Stimulated activated CD8-positive, alpha-beta memory T cell treated with anti-CD3 and anti-CD28 coated beads, Interleukin-15, amount 100 ng/mL, for 1 hour (primary cell): ENCODE measurements around the gene SPCS2.
A peak's percentile ranks its signal among the peaks of the same experiment; 100 is the strongest.
"Not testable (repeated sequence)": the region's sequence is repeated elsewhere in the genome, so short reads cannot be mapped to it uniquely, and the experiment has no call there.

Source experiments
- DNase-seq: peaks from one replicate; pipeline ENCODE4 v3.0.0-alpha.2; 2020; ENCODE audit warnings: low read depth

Gene SPCS2

DNA sequence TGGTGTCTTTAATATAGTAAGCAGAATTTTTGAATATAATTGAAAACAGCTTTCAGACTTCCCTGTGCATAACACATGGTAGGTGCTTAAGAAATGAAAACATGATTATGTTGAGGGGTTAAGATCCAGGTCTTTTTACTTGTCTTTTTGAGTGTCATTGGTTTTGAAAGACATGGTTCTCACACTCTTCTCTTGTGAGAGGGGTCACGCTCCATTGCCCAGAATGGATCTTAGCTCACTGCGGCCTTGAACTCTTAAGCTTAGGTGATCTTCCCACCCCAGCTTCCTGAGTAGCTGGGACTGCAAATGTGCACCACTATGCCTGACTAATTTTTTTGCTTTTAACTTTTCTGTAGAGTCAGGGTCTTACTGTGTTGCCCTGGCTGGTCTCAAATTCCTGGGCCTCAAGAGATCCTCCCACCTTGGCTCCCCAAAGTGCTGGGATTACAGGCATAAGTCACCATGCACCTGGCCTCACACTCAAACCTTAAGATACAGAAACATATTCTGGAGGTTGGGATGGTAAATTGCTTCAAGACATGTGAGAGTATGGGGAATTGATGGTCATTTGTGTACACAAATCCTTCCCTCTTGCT, 1.4 kb downstream of the SPCS2 start:
- DNase-seq: no peak

DNA sequence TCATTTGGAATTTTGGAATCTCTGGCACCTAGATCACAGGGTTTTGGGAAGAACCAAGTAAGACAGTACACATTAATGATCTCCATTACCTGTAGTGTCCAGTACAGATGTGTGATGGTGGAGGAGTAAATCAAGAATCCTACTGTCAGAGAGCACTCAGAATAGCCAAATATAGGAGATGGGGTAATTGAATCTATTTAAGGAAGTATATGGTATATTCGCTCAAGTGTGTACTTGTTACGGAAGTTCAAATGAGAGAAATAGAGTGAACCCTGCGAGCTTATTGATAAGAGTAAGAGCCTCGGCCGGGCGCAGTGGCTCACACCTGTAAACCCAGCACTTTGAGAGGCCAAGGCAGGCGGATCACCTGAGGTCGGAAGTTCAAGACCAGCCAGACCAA, 2.2 kb downstream of the SPCS2 start:
- DNase-seq: no peak

DNA sequence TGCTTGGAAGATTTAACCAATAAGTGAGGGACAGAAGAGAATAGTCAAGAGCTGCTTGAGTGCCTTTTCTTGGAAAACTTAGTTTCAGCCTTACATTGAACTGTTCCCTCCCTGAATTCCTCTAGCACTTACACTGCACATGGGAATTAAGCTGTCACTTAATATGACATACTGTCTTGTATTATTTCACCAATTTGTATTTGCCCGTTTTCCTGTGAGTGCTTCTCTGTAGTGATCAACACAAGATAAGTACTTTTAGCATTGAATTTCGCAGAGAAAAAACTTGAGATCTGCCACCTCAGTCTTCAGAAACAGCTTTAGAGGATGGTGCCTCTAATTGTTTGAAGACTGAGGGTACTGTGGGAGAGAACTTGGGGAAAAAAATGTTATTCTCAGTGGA, 3.7 kb downstream of the SPCS2 start:
- no peak for DNase-seq

DNA sequence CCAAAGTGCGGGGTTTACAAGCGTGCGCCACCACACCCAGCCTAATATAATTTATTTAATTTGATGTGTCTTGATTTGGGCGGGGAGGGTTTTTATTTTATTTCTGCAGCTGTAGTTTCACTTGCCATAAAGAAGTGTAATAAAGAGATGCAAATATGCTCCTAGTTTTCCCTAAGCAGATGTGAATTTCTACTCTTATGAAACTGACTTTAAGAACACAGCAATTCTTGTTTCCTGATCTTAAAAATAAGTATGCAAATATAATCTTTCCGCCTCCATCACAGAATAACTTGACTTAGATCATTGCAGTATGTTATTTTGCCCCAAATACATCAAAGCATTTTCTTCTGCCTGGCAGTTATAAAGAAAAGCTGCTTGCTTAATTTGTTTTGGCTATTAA, 4.4 kb downstream of the SPCS2 start:
- no peak for DNase-seq

DNA sequence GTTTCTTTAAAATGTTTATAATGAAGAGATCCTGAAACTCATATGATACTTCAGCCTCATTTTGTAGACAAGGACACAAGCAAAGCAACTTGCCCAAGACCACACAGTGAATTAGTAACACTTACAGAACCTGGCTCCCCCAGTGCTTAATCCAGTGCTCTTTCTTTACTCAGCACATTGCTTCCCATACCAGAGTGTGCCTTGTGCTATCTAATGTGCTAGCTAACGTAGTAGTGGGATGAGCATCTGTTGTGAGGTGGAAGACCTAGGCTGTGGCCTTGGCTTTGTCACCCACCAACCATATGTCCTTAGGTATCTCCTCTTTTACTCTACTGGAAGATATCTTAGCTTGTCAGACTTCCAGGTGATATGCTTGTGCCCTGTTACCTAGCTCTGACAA, 5.1 kb downstream of the SPCS2 start:
- DNase-seq: no peak

DNA sequence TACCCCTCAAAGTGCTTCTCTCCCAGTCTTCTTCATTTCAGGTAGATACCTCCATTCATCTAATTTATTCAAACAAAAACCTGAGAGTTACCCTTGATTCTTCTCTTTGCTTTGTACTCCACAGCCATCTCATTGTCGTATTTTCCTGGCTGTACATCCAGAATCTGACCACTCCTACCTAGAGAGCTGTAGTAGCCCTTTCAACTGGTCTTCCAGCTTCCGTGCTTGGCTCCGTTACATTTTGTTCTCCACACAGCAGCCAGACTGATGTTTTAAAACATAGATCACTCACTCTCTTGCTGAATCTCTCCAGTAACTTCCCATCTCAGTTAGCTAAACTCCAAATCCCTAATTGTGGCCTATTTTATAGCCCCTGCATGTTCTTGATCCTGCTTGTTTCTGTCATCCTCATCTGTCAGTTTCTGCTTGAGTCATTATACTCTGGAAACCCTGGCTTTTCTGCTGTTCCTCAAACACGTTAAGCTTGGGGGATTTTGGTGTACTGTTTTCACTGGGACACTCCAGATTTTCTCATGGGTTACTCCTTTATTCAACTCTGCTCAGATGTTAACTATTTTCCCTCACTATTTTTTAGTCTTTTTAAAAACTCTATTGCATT, 7.4 kb downstream of the SPCS2 start:
- no peak for DNase-seq

DNA sequence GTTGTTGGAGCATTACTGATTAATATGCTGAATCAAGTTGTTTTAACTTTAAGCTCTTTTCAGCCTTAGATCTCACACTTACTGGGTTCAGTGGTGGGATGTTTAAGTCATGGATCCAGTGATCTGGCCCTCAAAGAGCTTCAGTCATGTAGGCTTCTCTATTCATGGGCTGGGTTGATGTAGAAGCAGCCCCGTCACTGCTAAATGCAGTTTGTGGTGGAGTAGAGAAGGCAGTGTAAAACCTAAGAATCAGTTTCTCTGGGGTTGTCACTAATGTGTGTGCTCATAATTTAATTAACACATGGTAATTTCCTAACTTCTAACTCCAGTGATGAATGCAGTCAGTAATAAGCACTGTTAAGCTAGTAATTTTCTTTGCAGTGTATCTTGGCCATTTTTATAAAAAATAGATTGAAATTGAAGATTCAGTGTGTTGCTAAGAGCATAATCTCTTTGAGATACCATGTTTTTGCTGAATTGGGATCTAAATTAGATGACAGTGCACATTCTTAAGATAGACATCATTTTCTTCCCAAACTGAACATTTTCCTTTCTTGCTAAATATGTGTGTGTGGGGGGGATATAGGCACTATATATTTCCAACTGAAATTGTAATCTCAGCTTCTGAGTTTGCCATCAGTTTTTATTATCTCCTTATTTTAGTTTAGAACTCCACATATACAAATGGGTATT, 9.0 kb downstream of the SPCS2 start:
- DNase-seq: no peak

DNA sequence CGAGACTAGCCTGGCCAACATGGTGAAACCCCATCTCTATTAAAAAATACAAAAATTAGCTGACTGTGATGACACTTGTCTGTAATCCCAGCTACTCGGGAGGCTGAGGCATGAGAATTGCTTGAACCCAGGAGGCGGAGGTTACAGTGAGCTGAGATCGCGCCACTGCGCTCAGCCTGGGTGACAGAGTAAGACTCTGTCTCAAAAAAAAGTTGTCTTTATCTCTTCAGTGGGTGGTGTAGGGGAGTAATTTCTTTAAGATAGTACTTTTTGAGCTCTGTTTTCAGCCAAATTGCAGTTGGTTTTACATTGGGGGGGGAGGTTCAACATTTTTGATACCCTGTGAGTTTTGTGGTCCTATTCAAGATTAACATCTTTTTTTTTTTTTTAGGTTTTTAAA, 11.1 kb downstream of the SPCS2 start:
- not testable (repeated sequence) for DNase-seq

DNA sequence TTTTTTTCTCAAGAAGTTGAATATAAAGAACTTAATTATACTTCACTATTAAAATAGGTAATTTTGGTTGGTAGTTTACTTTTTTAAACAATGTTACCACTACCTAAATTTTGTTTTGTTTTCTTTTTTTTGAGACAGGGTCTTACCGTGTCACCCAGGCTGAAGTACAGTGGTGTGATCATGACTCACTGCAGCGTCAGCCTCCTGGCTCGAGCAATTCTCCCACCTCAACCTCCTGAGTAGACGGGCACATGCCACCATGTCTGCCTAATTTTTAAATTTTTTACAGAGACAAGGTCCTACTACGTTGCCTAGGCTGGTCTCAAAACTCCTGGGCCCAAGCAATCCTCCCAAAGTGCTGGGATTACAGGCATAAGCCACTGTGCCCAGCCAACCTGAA, 17.6 kb downstream of the SPCS2 start:
- DNase-seq: no peak

DNA sequence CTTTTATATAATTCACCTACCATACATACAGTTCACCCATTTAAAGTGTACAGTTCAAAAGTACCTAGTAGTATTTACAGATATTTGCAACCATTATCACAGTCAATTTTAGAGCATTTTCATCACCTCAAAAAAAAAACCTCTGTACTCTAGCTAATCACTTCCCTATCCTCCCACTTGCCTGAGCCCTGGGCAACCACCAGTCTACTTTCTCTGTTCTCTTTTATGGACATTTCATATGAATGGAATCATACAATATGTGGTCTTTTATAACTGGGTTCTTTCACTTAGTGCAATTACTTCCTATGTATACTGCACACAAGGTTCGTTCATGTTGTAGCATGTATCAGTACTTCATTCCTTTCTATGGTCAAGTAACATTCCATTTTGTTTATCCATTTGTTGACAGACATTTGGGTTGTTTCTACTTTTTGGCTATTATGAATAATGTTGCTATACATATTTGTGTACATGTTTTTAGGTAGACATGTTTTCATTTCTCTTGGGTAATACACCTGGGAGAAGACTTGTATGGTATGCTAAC, 21.9 kb downstream of the SPCS2 start:
- DNase-seq: no peak

DNA sequence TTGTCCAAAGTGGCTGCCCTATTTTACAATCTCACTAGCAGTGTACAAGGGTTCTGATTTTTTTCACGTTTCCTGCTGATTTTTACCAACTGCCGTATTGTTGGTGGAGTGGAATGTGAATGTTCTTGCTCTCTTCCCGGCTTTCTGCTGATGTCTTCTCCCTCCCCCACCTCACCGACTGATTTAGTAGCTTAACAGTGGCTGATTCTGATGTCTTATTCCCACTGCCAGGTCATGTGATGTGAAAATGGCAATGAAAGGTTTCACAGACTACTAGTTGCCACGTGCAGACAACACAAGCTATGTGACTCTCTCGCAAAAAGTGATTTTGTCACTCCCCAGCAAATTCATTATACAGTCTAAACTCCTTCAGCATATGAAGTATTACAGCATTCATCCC, 22.4 kb downstream of the SPCS2 start:
- no peak for DNase-seq

DNA sequence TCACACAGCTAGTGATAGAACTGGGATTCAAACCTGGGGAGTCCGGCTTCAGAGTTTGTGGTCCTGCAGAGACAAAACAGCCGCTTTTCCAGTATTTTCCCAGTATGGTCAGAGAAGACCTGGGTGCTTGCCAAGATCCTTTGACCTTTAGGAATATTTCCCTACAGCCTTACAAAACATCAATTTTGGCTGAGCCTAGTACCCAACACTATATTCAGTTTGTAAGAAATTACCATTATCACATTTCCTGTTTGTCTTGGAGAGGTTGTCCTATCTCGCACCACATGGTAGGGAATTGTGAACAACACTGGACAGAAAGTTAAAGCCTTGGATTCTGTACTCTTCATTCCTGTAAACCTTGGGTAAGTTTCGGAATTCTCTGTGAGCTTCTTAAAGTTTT, 29.0 kb downstream of the SPCS2 start:
- no peak for DNase-seq

DNA sequence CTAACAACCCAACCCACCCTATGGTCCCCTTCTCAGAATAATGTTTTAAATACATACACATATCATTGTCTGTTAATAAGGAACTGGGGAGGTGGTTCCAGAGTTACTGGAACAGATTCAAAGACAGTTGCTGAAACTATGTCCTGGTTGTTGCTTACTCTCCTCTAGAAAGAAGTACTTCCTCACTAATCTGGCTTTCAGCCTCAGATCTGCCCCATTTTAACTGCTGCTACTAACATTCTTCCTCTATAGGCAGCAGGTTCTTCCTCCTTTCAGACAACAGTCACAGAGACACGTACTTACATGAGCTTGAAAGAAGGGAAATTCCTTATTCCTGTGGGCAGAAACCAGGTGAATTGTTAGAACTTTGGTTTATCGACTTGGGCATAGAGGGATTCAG, 31.6 kb downstream of the SPCS2 start:
- no peak for DNase-seq

DNA sequence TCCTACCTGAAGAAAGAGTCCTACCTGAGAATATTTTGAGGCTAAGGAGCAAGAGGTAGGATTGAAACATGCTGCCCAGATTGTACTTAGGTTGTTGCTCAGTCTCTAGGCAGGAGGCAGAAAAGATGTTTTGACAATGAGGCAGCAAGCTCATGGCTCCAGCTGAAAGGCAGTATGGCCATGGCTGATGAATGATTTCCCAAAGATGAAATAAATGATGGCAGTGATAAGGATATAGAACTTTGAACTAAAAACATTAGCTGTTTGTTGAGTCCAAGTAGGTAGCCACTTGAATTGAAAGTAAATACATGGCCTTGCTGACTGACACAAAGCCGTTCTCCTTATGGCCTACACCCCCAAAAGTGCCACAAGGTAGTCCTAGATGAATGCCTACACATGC, 32.8 kb downstream of the SPCS2 start:
- DNase-seq: no peak

DNA sequence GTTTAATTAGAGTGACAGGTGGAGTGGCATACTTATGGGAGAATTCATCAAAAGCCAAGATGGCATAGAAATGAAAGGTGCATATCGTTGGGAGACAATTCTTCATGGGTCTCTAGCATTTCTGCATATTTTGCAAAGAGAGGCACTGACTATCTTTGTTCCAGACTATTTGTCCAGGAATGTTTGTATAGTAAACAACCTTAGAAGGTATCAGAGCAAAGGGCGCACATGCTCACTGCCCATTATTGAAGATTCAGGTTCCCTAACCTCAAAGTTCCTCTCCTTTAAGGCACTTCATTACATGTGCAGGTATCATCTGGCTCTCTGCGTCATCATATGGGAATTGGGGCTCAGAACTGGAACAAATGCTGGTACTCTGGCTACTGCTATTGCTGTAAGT, 35.0 kb downstream of the SPCS2 start:
- DNase-seq: no peak

DNA sequence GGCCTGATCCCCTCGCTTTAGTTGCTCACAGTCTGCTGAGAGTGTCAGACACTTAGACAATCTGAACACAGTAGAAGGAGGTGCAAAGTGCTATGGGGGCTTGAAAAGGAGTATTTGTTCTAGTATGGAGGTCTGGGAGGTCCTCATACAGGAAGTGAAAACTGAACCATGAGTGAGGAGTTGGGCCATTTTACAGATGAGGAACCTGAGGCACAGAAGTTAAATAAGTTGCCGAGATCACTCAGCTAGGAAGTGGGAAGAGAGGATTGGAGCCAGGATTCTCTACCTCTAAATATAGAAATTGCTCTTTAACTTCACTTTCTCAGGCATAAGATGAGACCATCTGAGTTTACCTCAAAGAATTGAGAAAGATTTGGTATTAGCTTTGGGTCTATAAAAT, 35.7 kb downstream of the SPCS2 start:
- no peak for DNase-seq

DNA sequence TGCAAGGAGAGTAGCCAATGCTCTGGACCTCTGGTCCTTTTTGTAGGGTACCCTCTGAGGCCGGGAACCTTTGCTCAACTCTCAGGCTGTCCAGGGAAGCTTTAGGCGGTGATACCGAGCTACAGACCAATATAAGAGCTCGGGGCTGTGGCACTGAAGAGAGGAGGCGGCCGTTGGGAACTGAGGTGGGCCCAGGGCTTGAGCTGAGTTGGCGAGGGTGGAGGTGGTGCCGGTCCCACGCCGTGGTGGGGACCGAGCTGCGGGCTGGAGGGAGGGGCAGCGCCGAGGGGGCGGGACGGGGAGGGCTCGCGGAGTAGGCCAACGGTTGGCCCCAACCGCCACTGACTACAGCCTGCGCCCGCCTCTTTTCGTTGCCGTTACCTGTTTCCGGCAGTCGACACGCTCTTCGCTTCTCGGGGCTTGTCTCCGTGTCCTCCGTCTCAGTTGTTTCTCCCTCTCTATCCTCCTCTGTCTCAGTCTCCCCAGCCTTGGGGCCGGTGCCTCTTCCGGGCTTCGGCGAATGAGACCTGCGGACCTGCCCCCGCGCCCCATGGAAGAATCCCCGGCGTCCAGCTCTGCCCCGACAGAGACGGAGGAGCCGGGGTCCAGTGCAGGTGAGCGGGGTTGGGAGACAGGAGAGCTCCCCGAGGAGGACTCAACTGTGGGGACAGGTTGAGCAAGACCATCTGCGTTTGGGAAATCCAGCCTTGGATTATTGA, 39.6 kb downstream of the SPCS2 start, which contains the start of gene NEU3:
TSS of gene NEU3 (plus strand) at position 393 of the 719 bp plus-strand sequence. CDS start at position 521, 128 bp downstream.
- DNase-seq: peak; percentile 76

DNA sequence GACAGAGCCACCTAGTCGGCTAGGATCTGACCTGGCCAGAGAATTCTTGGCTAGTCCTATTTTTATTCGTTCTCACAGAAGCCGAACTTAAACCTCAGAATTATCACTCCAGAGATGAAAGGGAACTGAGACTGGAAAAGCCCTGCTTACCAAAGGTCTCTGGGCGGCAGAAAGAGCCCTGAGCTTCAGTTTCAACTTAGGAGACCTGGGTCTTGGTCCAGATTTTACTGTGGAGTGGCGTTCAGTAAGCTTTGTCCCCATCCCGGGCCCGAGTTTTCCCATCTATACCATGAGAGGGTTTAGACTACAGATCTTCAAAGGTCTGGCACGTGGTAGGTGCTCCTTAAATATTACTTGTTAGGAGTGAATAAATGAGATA, 40.2 kb downstream of the SPCS2 start:
- DNase-seq: no peak

DNA sequence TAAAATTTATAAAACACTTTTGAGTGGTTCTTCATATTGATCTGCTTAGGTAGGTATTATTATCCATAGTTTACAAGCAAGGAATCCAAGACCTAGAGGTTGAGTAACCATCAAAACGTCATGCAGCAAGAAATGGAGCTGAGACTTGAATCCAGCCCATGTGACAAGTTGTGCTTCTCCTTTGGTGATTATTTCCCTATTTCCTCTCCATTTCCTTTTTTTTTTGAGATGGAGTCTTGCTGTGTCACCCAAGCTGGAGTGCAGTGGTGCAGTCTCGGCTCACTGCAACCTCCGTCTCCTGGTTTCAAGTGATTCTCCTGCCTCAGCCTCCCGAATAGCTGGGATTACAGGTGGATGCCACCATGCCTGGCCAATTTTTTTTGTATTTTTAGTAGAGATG, 41.1 kb downstream of the SPCS2 start:
- not testable (repeated sequence) for DNase-seq

DNA sequence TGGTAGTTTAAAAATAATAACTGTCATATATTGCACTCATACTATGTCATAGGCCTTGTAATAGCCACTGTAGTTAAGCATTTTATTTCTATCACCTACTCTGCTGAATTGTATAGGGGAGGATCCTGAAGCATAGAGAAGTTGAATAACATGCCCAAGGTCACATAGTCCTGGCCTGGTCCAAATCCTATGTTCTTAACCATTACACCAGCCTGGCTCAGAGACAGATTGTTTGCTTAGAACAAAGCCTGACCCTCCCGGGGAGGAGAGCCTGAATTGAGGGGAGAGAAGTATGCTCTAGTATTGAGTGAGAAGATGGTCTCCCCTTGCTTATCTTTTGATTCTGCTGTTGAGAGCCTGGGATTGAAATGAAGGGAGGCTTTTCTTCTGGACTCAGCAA, 41.9 kb downstream of the SPCS2 start:
- no peak for DNase-seq

DNA sequence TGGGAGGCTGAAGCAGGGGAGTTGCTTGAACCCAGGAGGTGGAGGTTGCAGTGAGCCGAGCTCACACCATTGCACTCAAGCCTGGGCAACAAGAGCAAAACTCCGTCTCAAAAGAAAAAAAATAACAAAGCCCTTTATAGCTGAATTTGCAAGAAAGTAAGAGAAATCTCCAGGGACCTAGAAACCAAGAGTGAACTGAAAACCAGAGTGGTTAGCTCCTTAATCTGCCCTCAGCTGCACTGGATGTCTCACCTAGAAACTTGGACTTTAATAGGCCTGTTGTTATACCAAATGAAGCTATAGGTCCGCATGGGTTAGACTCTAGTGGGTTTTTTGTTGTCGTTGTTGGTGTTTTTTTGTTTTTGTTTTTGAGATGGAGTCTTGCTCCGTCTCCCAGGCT, 43.8 kb downstream of the SPCS2 start:
- DNase-seq: no peak

DNA sequence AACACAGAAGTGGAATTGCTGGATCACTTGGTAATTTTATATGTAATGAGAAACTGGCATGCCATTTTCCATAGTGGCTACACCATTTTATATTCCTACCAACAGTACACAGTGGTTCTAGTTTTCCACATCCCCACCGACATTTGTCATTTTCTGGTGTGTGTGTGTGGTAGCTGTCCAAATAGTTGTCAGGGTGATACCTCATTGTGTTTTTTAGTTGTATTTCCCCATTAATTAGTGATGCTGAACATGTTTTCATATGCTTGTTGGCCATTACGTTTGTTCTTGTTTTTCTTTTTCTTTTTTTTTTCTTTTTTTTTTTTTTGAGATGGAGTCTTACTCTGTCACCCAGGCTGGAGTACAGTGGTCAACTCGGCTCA, 51.9 kb downstream of the SPCS2 start:
- DNase-seq: no peak

DNA sequence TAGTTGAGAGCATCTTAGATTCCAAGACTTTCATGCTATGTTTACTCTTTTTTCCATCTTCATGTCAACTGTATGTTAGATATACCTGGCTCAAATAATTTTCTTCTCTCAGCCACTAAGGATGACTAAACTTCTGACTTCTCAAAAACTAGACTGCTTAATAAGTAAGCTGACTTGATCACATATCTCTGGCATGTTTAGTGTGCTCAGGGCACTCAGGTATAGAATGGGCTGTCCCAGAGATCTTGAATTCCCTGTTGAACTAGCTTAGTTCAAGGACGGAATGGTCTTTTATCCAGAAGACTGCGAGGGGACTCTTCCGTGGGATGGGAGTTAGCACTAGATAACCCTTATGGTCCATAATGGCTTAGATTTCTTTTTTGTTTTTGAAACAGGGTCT, 52.6 kb downstream of the SPCS2 start:
- no peak for DNase-seq
